ENCODE measurements around the gene SPATS1. TPM values are rescaled to one million over a fixed set of nuclear protein-coding genes. Genes with fewer than 3 reads are reported as not detected.
A peak's percentile ranks its signal among the peaks of the same experiment; 100 is the strongest.

SPATS1 gene
- total and polyA plus RNA-seq, 2 of the 4 experiments (the other 2 are of a cell fraction) = not detected

- CTCF ChIA-PET = interaction anchor here (0.7 kb wide), 1 partner anchor 675 kb away, joined by 3 read pairs; no protein-coding TSS in a partner anchor
These were observed 33.4 kb upstream of the SPATS1 start for GRCh38 chr6:44309092-44309491.

More at GRCh38 chr6:44309092-44309491, 33.4 kb upstream of the SPATS1 start:
- peak; percentile 85 for DNase-seq
- dilution Hi-C loops (cut with HindIII; ENCODE audit: low sequenced_read_pairs, unreplicated experiment) = no loop called here
- in situ Hi-C loops (cut with MboI; ENCODE audit: low sequenced_read_pairs) = no loop called here
- no peak overlapping the region for H3K9ac ChIP-seq (ENCODE audit: low read depth, low read length)
- no peak overlapping the region for H3K4me2 ChIP-seq (ENCODE audit: low read depth, low read length)
- H3K4me1 ChIP-seq (ENCODE audit: control insufficient read depth, insufficient read depth, low read length) = peaks cover 8% of the 10 kb centered on the region
- H3K18ac ChIP-seq (ENCODE audit: low read depth, low read length) = peak overlapping the region; percentile 64; the same call in 1 of the 2 replicates
- intact Hi-C loops (cut with micrococcal nuclease) = no loop called here
- H3K4me3 ChIP-seq (ENCODE audit: insufficient read depth, low read depth, low read length) = no peak overlapping the region
- peak overlapping the region; percentile 44; the same call in 1 of the 2 replicates for H2AK5ac ChIP-seq (ENCODE audit: low read depth, low read length)
- peak overlapping the region in 1 of 2 experiments; percentile 82; a peak in 3 of 4 replicates for H4K8ac ChIP-seq (ENCODE audit: low read depth in 2 of 2, low read length in 2 of 2)
- no peaks in the 10 kb centered on the region for H3K9me3 ChIP-seq (ENCODE audit: control insufficient read depth, insufficient read depth, low read length)
- H2AK9ac ChIP-seq (replicated peaks; ENCODE audit: low read depth, low read length, poor library complexity) = peak overlapping the region; percentile 53
- H2BK5ac ChIP-seq (ENCODE audit: low read depth, low read length, poor library complexity, severe bottlenecking) = peak overlapping the region; percentile 85
- POLR2A ChIA-PET (ENCODE audit: unreplicated experiment) = no interaction called here
- no peak overlapping the region for H2AFZ ChIP-seq (replicated peaks; ENCODE audit: low read length, poor library complexity)
- peak overlapping the region; percentile 72; the same call in 1 of the 2 replicates for H3K23ac ChIP-seq (ENCODE audit: low read depth, low read length)
- H3K14ac ChIP-seq (replicated peaks; ENCODE audit: low read depth, low read length) = peak overlapping the region; percentile 93
- no peak overlapping the region for H2BK15ac ChIP-seq (ENCODE audit: low read depth, low read length)
- H3K4ac ChIP-seq (ENCODE audit: low read depth, low read length) = peak overlapping the region; percentile 88
- no TSS peak for BruUV-seq (replicated peaks)
- H3K56ac ChIP-seq (ENCODE audit: extremely low read depth, insufficient read depth, low read length) = no peak overlapping the region
- peak overlapping the region; percentile 88 for H2BK20ac ChIP-seq (ENCODE audit: low read depth, low read length)
- TF ChIP-seq MAFK (IDR thresholded peaks at IDR 0.05; ENCODE audit: low read depth, low read length) = no peak
- TF ChIP-seq MAZ (IDR thresholded peaks at IDR 0.05; ENCODE audit: borderline replicate concordance, low read depth, low read length) = peak; percentile 17; the same call in 1 of the 2 replicates
- 0 out of 2 replicates have a peak, but pooled peaks have one; percentile 20 for TF ChIP-seq MXI1 (IDR thresholded peaks at IDR 0.05; ENCODE audit: borderline replicate concordance, low read depth, low read length)
- peaks cover 10% of the 10 kb centered on the region for H3K9me1 ChIP-seq (ENCODE audit: insufficient read depth, low read length)
- H4K20me1 ChIP-seq (ENCODE audit: insufficient read depth, low read length) = no peaks in the 10 kb centered on the region
- peaks cover 53% of the 10 kb centered on the region for H3K36me3 ChIP-seq (ENCODE audit: control insufficient read depth, insufficient read depth, low read length)
- peak overlapping the region; percentile 30; the same call in 1 of the 2 replicates for H3K27ac ChIP-seq (ENCODE audit: insufficient read depth, low read length)
- peak overlapping the region; percentile 85 for H4K91ac ChIP-seq (ENCODE audit: insufficient read depth, low read depth, low read length)
- H3K79me1 ChIP-seq (ENCODE audit: low read depth in 1 of 2, low read length in 2 of 2) = peaks cover 20 to 24% of the 10 kb centered on the region in 2 experiments
- peak overlapping the region; percentile 87; the same call in 1 of the 2 replicates for H4K5ac ChIP-seq (ENCODE audit: low read depth, low read length)
- peak; percentile 46 for ATAC-seq (ENCODE audit: low read depth)
- H2BK120ac ChIP-seq (ENCODE audit: low read depth, low read length) = peak overlapping the region; percentile 91
- no peaks in the 10 kb centered on the region for H3K27me3 ChIP-seq (ENCODE audit: control insufficient read depth, insufficient read depth, low read length)
- no CpG with 5 or more reads among the region's 2 CpGs for WGBS, 2 experiments (ENCODE audit: extremely low coverage in 2 of 2, insufficient read length in 1 of 2)
